Measurements from ENCODE around the gene INPP5A.

The INPP5A gene

DNA sequence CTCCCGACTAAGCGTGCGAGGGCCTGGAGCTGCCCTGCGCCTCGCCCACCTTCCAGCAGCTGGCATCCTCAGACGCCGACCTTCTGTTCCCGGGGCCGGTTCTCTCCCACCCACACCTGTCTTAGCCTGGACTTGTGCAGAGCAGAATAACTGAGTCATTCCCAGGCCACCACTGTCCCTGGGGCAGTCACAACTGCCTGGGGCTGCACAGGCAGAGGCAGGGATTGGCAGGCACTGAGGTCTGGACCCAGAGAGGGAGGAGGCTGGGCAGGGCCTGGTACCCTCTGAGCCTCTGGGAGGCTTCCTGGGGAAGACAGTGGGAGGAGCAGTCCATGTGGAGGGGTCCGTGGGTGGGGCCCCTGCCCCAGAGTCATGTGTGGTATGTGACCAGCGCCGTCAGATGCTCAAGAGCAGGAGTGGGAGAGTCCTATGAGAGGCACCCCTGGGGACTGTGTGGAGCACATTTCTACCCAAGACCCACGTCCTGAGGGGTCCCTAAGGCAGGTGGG is 174.1 kb downstream of the INPP5A start:
- no peak for DNase-seq

DNA sequence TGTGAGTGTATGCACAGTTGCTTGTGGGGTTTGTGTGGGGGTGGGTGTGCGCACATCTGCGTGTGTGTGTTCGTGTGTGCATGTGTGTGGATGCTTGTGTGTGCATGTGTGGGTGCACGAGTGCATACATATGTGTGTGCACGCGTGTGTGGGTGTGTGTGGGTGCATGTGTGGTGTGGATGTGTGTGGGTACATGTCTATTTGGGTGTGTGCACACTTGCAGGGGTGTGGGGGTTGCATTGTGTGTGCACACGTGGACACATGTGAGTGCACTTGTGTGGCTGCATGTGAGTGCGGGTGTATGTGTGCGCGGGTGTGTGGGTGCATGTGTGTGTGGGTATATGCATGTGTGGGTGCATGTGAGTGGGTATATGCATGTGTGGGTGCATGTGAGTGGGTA is 174.7 kb downstream of the INPP5A start:
- DNase-seq = no peak

GRCh38 chr10:132712743-132713142 is 175.2 kb downstream of the INPP5A start:
- DNase-seq = no peak

DNA sequence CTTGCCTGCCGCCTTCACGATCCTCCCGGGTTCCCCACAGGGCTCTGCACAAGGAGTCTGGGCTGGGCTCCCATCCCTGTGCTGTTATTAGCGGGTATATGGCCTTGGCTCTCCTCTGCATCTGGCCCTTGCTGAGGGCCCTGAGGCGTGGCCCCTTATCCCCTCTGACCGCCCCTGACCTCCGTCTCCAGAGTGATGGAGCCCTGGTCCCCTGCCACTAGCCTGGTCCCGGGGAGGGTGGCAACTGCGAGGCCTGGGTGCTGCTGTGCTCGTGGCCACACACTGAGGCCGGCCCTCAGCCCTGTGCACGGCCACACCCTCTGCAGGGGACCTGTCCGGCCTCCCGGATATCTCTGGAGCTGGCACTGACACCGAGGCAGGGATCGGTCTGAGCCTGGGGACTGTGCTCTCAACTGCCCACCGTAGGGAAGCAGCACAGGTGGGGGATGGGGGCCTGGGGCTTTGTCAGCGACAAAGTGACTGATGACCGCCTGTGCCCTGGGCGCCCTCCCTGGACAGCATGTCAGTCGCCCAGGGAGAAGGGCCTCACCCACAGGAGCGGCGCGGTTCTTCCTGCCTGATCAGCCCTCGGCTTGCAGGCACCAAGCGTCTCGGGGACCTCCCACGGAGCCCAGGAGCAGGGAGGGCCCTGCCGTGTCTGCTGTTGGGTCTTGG is 176.0 kb downstream of the INPP5A start:
- DNase-seq = no peak

DNA sequence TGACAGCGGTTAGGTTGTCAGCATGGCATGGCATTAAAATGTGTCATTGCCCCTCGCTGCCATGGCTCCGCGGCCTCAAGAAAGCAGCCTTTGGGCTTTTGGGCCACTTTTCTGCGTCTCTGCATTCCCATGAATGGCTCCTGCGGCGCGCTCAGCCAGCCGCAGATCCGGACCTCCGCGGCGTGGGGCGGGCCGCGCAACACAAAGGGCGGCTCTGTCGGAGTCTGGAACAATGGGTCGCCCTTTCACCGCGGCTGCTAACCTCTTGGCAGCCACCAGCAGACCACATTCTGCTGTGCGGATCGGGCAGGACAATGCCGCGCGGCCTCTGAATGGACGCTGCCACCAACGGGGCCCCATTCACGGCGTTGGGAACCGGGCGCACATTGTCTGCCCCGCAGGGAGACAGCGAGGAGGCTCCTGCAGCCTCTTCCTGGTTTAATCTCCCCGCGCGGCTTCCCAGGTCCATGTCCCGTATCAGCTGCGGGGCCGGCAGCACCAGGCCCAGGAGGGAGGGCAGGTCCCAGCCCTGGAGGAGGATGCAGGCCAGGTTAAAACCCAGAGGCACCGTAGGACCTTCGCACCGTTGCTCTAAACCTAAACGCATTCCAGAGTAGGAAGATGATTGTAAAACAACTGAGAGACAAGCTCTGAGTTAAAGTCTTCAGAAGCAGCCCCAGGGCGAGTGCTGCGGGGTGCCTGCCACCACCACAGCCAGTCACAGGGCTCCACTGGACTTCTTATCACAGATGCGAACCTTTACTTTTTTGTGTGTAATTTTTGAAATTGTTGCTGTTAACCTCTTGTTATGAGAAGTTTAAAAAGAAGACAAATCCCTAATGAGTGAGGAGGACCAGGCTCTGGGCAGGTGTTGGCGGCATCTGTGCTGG is 176.8 kb downstream of the INPP5A start:
- DNase-seq = no peak

DNA sequence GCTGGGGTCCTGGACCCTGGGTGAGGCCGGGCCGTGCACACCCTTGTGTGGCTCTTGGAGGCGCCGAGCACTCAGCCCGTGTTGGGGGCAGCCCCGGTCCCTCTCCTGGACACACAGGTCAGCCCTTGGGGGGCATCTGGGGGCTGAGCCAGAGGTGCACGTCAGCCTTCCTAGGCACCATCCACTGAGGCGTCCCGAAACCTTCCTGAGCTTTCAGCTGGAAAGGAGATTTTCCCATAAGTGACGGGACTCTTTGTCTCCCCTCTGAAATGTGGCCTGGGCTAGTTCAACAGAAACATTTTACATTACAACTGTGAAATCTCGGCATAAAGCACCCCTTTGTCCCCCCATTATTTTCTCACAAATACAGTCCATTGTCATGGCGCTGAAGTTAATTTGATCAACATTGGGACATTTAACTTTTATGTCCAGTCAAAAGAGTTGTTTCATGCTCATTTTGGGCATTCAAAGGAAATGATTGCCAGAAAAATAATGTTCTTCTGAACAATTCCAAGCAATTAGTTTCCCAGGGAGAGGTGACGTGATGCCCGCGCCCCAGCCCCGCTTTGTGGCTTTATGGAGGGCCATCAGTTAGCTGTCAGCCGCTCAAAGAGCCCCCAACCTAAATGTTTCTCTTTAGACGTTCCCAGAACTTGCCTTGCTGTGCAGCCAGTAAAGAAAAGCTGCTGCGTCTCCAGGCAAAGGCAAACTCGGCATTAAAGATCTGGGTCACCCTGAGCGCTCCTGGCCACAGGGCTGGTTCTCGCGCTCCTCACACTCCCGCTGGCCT is 177.6 kb downstream of the INPP5A start:
- DNase-seq = no peak

GRCh38 chr10:132715776-132716680 is 178.4 kb downstream of the INPP5A start:
- DNase-seq = no peak

GRCh38 chr10:132716691-132717490 is 179.3 kb downstream of the INPP5A start:
- no peak for DNase-seq

DNA sequence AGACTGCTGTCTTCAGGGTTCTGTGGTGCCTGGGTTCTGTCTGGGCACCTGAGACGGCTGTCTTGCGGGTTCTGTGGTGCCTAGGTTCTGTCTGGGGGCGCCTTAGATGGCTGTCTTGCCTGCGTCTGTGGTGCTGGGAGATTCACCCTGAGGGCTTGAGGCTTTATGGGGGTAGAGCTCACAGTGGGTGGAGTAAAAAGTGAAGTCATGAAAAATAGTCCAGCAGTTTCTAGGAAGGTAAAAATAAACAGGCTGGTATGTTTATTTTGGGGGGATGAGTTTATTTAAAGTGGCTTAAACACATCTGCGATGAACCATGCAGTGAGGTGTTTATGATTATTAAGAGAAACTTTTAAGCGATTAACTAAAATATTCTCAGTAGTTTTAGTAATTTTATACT is 184.1 kb downstream of the INPP5A start:
- DNase-seq = no peak

DNA sequence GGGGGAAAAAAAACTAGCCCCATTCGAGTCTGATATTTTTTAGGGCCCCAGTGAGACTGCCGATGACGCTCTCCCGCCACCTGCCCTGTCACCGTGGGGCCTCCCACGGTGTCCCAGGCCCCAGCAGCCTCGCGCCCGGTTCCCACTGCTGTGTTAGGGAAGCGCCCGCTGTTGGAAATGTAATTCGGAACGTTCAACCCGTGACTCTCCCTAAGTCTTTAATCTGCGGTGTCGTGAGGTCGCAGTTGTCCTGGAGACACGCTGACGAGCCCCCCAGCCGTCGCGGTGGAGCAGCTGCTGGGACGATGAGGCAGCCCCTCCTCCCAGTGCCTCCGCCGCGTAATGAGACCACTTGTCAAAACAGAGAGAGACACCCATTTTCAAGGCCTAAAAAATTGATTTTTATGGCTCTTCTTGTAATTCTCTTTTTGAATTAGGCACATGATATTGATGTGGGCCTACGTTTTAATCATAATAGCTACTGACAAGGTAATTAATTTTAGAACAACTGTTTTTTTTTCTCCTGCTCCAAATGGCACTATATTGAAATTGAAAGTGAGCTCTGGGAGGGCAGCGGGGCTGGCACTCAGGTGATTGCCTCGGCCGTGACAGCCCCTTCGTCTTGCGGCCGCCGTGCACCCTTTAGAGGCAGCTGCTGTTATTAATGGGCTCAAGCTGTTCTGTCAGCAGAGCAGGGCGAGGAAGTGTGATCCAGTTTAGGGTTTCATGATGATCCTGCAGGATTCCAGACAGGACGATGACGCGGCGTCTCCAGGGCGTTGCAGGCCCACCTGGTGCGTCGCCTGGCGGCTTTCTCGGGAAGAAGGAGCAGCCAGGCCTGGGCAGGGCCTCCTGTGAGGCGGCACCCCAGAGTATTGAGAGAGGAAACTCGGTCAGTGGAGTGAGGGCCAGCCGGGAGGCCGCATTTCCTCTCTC is 185.1 kb downstream of the INPP5A start:
- DNase-seq = no peak

DNA sequence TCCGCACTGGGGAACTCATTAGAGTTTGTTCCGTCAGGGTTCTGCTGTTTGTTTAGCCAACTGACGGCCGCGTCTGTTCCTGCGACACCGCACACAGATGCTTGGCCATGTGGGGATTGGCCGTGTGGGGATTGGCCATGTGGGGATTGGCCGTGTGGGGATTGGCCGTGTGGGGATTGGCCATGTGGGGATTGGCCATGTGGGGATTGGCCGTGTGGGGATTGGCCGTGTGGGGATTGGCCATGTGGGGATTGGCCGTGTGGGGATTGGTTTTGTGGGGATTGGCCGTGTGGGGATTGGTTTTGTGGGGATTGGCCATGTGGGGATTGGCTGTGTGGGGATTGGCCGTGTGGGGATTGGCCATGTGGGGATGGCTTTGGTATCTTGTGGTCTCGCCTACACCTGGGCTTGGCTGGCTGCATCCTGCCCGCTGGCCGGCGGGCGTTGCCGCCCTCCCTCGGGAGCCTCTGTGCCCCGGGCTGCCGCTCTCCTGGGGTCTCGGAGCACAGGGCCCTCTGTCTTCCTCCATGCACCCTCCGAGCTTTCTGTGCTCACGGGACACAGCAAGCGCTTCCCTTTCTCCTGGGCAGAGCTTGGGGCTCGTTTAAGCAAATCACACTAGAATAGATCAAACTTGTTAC is 185.9 kb downstream of the INPP5A start:
- DNase-seq = no peak

- DNase-seq = no peak
These were observed 186.9 kb downstream of the INPP5A start for GRCh38 chr10:132724446-132724845.

- no peak for DNase-seq
These were observed 187.6 kb downstream of the INPP5A start for GRCh38 chr10:132725202-132725601.

GRCh38 chr10:132726194-132726593 is 188.6 kb downstream of the INPP5A start:
- no peak for DNase-seq

- DNase-seq = no peak
These were observed 189.4 kb downstream of the INPP5A start for GRCh38 chr10:132726951-132727350.

- DNase-seq = no peak
These were observed 189.8 kb downstream of the INPP5A start for GRCh38 chr10:132727411-132727810.

DNA sequence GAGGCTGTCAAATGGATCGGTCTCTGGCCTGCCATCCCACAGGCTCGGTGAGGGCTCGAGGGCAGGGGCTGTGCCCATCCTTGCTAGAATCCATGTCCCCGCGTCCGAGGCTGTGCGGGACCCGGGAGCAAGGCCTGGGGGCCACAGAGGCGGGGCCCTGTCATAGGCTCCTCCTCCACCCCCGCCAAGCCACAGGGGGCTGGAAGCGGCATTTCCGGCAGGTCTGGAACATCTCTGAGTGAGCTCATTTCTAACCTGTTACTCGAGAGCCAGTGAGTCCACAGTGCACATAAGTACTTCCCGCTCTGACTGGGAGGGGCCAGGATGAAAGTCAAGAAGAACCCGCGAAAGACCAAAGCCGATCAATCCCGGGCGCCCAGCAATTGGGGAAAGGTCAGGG is 190.7 kb downstream of the INPP5A start:
- DNase-seq = no peak

- DNase-seq = no peak
These were observed 191.2 kb downstream of the INPP5A start for GRCh38 chr10:132728741-132729140.

DNA sequence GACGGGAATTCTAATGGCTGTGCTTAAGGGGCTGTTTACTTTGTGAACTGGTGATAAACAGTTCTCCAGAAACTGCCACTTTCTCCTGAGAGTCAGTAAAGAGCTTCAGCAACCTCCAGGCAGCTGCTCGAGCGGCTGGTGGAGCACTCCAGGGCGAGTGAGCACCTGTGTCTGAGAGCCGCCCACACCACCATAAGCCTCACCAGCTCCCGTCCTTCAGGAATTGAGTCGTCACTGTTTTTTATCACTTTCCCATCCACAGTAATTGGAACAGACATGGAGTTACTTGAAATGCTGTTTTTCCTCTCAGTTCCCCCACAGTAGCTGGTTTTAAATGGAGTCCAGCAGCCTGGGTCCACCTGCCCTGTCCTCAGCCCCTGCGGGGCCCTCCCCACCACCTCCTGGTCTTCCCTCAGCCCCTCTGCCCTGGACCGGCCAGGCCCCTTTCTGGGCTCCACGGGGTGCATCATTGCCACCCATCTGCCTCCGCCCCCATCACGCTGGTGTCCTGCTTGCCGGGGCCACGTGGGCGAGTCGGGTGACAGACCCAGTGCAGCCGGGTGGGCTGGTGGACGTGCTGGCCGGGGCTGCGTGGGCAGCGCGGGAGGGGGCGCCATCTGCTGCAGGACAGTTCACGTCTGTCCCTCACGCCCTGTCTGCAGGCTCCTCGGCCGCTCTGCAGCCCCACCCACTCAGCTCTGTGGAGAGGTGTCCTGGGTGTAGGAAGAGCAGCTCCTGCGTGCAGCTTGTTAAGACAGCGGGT is 192.4 kb downstream of the INPP5A start:
- DNase-seq = no peak
